WTC11 (cell line): Measurements from ENCODE around the gene ORM1. TPM values are rescaled to one million over a fixed set of nuclear protein-coding genes. Genes with fewer than 3 reads are reported as not detected.

Experiments
- ATAC-seq: fragments of 200-7000 bp; cut with Tn5 transposase; 2 replicates; pipeline ENCODE4 v1.10.0; 2021; ENCODE audit warnings: mild to moderate bottlenecking, moderate library complexity
- CTCF ChIA-PET: fragments of 300-600 bp; sonication (Branson Sonifier 250); formaldehyde crosslinking; loops from one replicate; lab custom pipeline; 2021; ENCODE audit warnings: antibody characterized with exemption; lab: Charles Lee
- POLR2A ChIA-PET: fragments of 350-600 bp; sonication (Branson Sonifier 250); formaldehyde crosslinking; loops from one replicate; lab custom pipeline; 2021; ENCODE audit warnings: antibody characterized with exemption; lab: Charles Lee
- DNase-seq: peaks from one replicate; pipeline ENCODE4 v3.0.0; 2021; ENCODE audit warnings: low spot score
- H3K27ac Mint-ChIP-seq: 2 replicates; pipeline ENCODE4 v1.8.0; 2021; ENCODE audit warnings: mixed read lengths
- H3K27me3 Mint-ChIP-seq: 2 replicates; pipeline ENCODE4 v1.8.0; 2021; ENCODE audit warnings: low read depth, mild to moderate bottlenecking, moderate library complexity, mixed read lengths
- H3K36me3 Mint-ChIP-seq: 2 replicates; pipeline ENCODE4 v1.8.0; 2021; ENCODE audit warnings: mixed read lengths
- H3K4me1 Mint-ChIP-seq: 2 replicates; pipeline ENCODE4 v1.8.0; 2022; ENCODE audit warnings: mixed read lengths
- H3K4me3 Mint-ChIP-seq: 2 replicates; pipeline ENCODE4 v1.8.0; 2021; ENCODE audit warnings: mild to moderate bottlenecking, moderate library complexity, mixed read lengths
- H3K9me3 Mint-ChIP-seq: 2 replicates; pipeline ENCODE4 v1.8.0; 2021; ENCODE audit warnings: mixed read lengths
- ARID4B ChIP-seq: sonication (generic); formaldehyde crosslinking; IDR thresholded peaks from 2 replicates; pipeline ENCODE4 v1.8.0; 2023; ENCODE audit warnings: missing genetic modification reagents, mild to moderate bottlenecking, borderline replicate concordance
- CTCF ChIP-seq: fragments of 200-600 bp; IDR thresholded peaks from 2 replicates; pipeline ENCODE4 v1.8.0; 2022; ENCODE audit warnings: antibody characterized with exemption
- ESRRA ChIP-seq: sonication (generic); formaldehyde crosslinking; IDR thresholded peaks from 2 replicates; pipeline ENCODE4 v1.8.1; 2022; ENCODE audit warnings: mild to moderate bottlenecking, missing genetic modification reagents, borderline replicate concordance
- ETV6 ChIP-seq: sonication (generic); formaldehyde crosslinking; IDR thresholded peaks from 2 replicates; pipeline ENCODE4 v1.8.1; 2022; ENCODE audit warnings: mild to moderate bottlenecking, missing genetic modification reagents
- FOXJ3 ChIP-seq: sonication (generic); formaldehyde crosslinking; IDR thresholded peaks from 2 replicates; pipeline ENCODE4 v1.9.0; 2021; ENCODE audit warnings: missing genetic modification reagents, mild to moderate bottlenecking, borderline replicate concordance
- RORB ChIP-seq: fragments of 250-450 bp; sonication (Bioruptor Pico); IDR thresholded peaks from 2 replicates; pipeline ENCODE4 v1.9.0; 2021; ENCODE audit warnings: mild to moderate bottlenecking
- SMAD3 ChIP-seq: sonication (generic); formaldehyde crosslinking; IDR thresholded peaks from 2 replicates; pipeline ENCODE4 v1.8.0; 2022; ENCODE audit warnings: missing genetic modification reagents, mild to moderate bottlenecking, borderline replicate concordance
- SMAD4 ChIP-seq: sonication (generic); formaldehyde crosslinking; IDR thresholded peaks from 2 replicates; pipeline ENCODE4 v1.8.0; 2022; ENCODE audit warnings: mild to moderate bottlenecking, missing genetic modification reagents
- TEAD4 ChIP-seq: sonication (generic); formaldehyde crosslinking; IDR thresholded peaks from 2 replicates; pipeline ENCODE4 v1.8.0; 2022; ENCODE audit warnings: mild to moderate bottlenecking, missing genetic modification reagents
- TP53 ChIP-seq: sonication (generic); formaldehyde crosslinking; IDR thresholded peaks from 2 replicates; pipeline ENCODE4 v1.8.1; 2023; ENCODE audit warnings: mild to moderate bottlenecking, missing genetic modification reagents
- ZNF281 ChIP-seq: sonication (generic); formaldehyde crosslinking; IDR thresholded peaks from 2 replicates; pipeline ENCODE4 v1.8.0; 2023; ENCODE audit warnings: mild to moderate bottlenecking, missing genetic modification reagents
- ZNF425 ChIP-seq: fragments of 250-450 bp; sonication (Bioruptor Pico); conservative IDR thresholded peaks from 2 replicates; pipeline ENCODE4 v1.9.0; 2021; ENCODE audit warnings: mild to moderate bottlenecking
- ZNF671 ChIP-seq: fragments of 250-450 bp; sonication (Bioruptor Pico); IDR thresholded peaks from 2 replicates; pipeline ENCODE4 v1.8.0; 2021; ENCODE audit warnings: mild to moderate bottlenecking
- total RNA-seq: library from RNA; stranded (reverse); gene quantifications from 3 replicates; pipeline ENCODE4 v1.2.3, GENCODE V29; 2021
- TF ChIP-seq, protein P1 (sequence below): sonication (generic); formaldehyde crosslinking; IDR thresholded peaks from 2 replicates; pipeline ENCODE4 v1.8.1; 2023; ENCODE audit warnings: mild to moderate bottlenecking, missing genetic modification reagents
- TF ChIP-seq, protein P2 (sequence below): fragments of 250-450 bp; sonication (Bioruptor Pico); IDR thresholded peaks from 2 replicates; pipeline ENCODE4 v1.9.0; 2021; ENCODE audit warnings: mild to moderate bottlenecking, borderline replicate concordance

ORM1 gene
- total RNA-seq, 1 experiment from 2014 or later = 3.9 TPM

DNA sequence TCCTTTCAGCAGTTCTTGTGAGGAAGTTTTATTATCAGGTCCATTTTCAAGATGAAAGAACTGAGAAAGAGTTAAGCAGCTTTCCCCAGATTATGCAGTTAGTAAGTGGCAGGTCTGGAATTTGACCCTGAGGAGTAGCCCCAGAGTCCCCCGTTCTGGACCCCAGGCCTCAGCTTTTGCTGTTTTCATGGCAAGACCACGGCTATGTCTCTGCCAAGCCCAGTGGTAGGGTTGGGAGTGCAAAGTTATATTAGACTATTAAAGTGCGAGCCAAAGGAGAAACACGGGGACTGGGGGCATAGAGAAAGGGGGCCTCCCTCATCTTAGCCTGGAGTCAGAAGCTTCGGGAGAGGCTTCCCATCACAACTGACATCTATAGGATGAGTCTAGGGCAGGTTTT lies 19.3 kb upstream of the ORM1 start:
- H3K4me3 Mint-ChIP-seq = no peak overlapping the region
- H3K9me3 Mint-ChIP-seq = no peaks in the 10 kb centered on the region
- no peaks in the 10 kb centered on the region for H3K27me3 Mint-ChIP-seq
- DNase-seq (peak; percentile 3), ATAC-seq (no peak)
- 0 out of 2 replicates have a peak, but pooled peaks cover 3% of the 10 kb centered on the region for H3K4me1 Mint-ChIP-seq
- ChIA-PET CTCF (interaction anchor here (1.6 kb wide), 1 partner anchor 196 kb away, joined by 6 read pairs; no protein-coding TSS in a partner anchor), POLR2A (no interaction called here)
- H3K27ac Mint-ChIP-seq = no peak overlapping the region
- TF ChIP-seq ZNF425 (CRISPR knock-in tag) (no peak), RORB (CRISPR knock-in tag) (no peak), ESRRA (no peak), FOXJ3 (CRISPR knock-in tag) (no peak), SMAD3 (CRISPR knock-in tag) (no peak), CTCF (no peak)
- TF ChIP-seq, protein P1, sequence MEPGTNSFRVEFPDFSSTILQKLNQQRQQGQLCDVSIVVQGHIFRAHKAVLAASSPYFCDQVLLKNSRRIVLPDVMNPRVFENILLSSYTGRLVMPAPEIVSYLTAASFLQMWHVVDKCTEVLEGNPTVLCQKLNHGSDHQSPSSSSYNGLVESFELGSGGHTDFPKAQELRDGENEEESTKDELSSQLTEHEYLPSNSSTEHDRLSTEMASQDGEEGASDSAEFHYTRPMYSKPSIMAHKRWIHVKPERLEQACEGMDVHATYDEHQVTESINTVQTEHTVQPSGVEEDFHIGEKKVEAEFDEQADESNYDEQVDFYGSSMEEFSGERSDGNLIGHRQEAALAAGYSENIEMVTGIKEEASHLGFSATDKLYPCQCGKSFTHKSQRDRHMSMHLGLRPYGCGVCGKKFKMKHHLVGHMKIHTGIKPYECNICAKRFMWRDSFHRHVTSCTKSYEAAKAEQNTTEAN = no peak
- H3K36me3 Mint-ChIP-seq = peaks cover 15% of the 10 kb centered on the region

GRCh38 chr9:114303977-114304376 lies 18.9 kb upstream of the ORM1 start:
- Mint-ChIP-seq H3K4me1 (0 out of 2 replicates have a peak, but pooled peaks cover 3% of the 10 kb centered on the region), H3K27ac (0 out of 2 replicates have a peak overlapping the region, but pooled peaks have one; percentile 55), H3K36me3 (peaks cover 12% of the 10 kb centered on the region), H3K27me3 (no peaks in the 10 kb centered on the region), H3K9me3 (no peaks in the 10 kb centered on the region), H3K4me3 (no peak overlapping the region)
- ChIA-PET POLR2A (no interaction called here), CTCF (no interaction called here)
- ATAC-seq (no peak), DNase-seq (peak; percentile 5)
- no peak for TF ChIP-seq ETV6 (CRISPR knock-in tag)
- no peak for TF ChIP-seq ZNF281
- TF ChIP-seq TEAD4 (CRISPR knock-in tag) = no peak
- TF ChIP-seq ESRRA = no peak
- TF ChIP-seq, protein P2, sequence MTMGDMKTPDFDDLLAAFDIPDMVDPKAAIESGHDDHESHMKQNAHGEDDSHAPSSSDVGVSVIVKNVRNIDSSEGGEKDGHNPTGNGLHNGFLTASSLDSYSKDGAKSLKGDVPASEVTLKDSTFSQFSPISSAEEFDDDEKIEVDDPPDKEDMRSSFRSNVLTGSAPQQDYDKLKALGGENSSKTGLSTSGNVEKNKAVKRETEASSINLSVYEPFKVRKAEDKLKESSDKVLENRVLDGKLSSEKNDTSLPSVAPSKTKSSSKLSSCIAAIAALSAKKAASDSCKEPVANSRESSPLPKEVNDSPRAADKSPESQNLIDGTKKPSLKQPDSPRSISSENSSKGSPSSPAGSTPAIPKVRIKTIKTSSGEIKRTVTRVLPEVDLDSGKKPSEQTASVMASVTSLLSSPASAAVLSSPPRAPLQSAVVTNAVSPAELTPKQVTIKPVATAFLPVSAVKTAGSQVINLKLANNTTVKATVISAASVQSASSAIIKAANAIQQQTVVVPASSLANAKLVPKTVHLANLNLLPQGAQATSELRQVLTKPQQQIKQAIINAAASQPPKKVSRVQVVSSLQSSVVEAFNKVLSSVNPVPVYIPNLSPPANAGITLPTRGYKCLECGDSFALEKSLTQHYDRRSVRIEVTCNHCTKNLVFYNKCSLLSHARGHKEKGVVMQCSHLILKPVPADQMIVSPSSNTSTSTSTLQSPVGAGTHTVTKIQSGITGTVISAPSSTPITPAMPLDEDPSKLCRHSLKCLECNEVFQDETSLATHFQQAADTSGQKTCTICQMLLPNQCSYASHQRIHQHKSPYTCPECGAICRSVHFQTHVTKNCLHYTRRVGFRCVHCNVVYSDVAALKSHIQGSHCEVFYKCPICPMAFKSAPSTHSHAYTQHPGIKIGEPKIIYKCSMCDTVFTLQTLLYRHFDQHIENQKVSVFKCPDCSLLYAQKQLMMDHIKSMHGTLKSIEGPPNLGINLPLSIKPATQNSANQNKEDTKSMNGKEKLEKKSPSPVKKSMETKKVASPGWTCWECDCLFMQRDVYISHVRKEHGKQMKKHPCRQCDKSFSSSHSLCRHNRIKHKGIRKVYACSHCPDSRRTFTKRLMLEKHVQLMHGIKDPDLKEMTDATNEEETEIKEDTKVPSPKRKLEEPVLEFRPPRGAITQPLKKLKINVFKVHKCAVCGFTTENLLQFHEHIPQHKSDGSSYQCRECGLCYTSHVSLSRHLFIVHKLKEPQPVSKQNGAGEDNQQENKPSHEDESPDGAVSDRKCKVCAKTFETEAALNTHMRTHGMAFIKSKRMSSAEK = no peak
- no peak for TF ChIP-seq SMAD3 (CRISPR knock-in tag)
- TF ChIP-seq ZNF671 (CRISPR knock-in tag) = no peak
- no peak for TF ChIP-seq TP53 (CRISPR knock-in tag)
- TF ChIP-seq CTCF = no peak
- TF ChIP-seq SMAD4 (CRISPR knock-in tag) = no peak
- no peak for TF ChIP-seq ARID4B (CRISPR knock-in tag)
